Spinal cord (tissue), 10 donors: ENCODE data around the gene HSPB2. TPM values are rescaled to one million over a fixed set of nuclear protein-coding genes. Genes with fewer than 3 reads are reported as not detected.

ENCODE experiments used
- DNase-seq, 6 donors: peaks; one replicate each; pipeline versions ENCODE4 v3.0.0 to v3.0.0-alpha.2; 2013 to 2015; ENCODE audit warnings: low spot score in 6 of 6, low read depth in 4 of 6
- H3K27ac ChIP-seq: one replicate; pipeline ENCODE4 v1.5.1; 2013; ENCODE audit warnings: low read depth, low read length, control low read depth
- H3K27me3 ChIP-seq: one replicate; pipeline ENCODE4 v1.6.1; 2013; ENCODE audit warnings: low read length; ENCODE audit not compliant: control insufficient read depth, insufficient read depth
- H3K36me3 ChIP-seq: one replicate; pipeline ENCODE4 v1.6.1; 2013; ENCODE audit warnings: low read length; ENCODE audit not compliant: control insufficient read depth, insufficient read depth
- H3K4me1 ChIP-seq: one replicate; pipeline ENCODE4 v1.6.1; 2013; ENCODE audit warnings: low read length; ENCODE audit not compliant: control insufficient read depth, insufficient read depth
- H3K4me3 ChIP-seq: one replicate; pipeline ENCODE4 v1.5.1; 2013; ENCODE audit warnings: low read depth, low read length, control low read depth
- H3K9me3 ChIP-seq: one replicate; pipeline ENCODE4 v1.6.1; 2013; ENCODE audit warnings: low read length; ENCODE audit not compliant: control insufficient read depth, insufficient read depth
- WGBS: methylation state at CpG from one replicate; pipeline ENCODE4 v1.1.5; 2013; ENCODE audit warnings: missing lambda C conversion rate; ENCODE audit not compliant: insufficient coverage; 5-methylcytosine and 5-hydroxymethylcytosine counted together
- polyA plus RNA-seq, 2 donors: library from polyadenylated mRNA; unstranded; fragments of 120-200 nt; gene quantifications; one replicate each; pipeline ENCODE4 v1.2.1, GENCODE V29; 2013; ENCODE audit not compliant: insufficient read length in 2 of 2
- total RNA-seq, 2 donors: library from RNA; depleted of rRNA in 1 of 2; stranded (reverse); fragments of 120-200 nt in 1 of 2; fragments of >200 nt in 1 of 2; gene quantifications; one replicate each; pipeline versions ENCODE4 v1.2.3 to v1.2.4, GENCODE V29; 2013 to 2014
- donor health status: healthy.

The HSPB2 gene
- total and polyA plus RNA-seq, 4 donors: 0.50 to 5.7 (median 3.7) TPM

- 34% methylated on average over 3 of the region's 4 CpGs for WGBS
- peak overlapping the region; percentile 79 for H3K4me3 ChIP-seq
- DNase-seq: no peak
Observed at GRCh38 chr11:111935317-111936039, 22.9 kb downstream of the HSPB2 start.

GRCh38 chr11:111936040-111936540 is 23.6 kb downstream of the HSPB2 start:
- no peaks in the 10 kb centered on the region for H3K9me3 ChIP-seq
- H3K27me3 ChIP-seq: no peaks in the 10 kb centered on the region
- no peaks in the 10 kb centered on the region for H3K36me3 ChIP-seq
- peaks cover 34% of the 10 kb centered on the region for H3K4me1 ChIP-seq
- peak overlapping the region; percentile 83 for H3K27ac ChIP-seq
- no CpG with 5 or more reads among the region's 3 CpGs for WGBS
- no peak for DNase-seq
- H3K4me3 ChIP-seq: peak overlapping the region; percentile 79

More at GRCh38 chr11:111935317-111936039, 22.9 kb downstream of the HSPB2 start:
- no peaks in the 10 kb centered on the region for H3K36me3 ChIP-seq
- no peaks in the 10 kb centered on the region for H3K27me3 ChIP-seq
- H3K9me3 ChIP-seq: no peaks in the 10 kb centered on the region
- H3K27ac ChIP-seq: peak overlapping the region; percentile 83
- H3K4me1 ChIP-seq: peaks cover 29% of the 10 kb centered on the region

GRCh38 chr11:111937461-111937769 is 24.9 kb downstream of the HSPB2 start:
- peak overlapping the region; percentile 94 for H3K27ac ChIP-seq
- no peaks in the 10 kb centered on the region for H3K9me3 ChIP-seq
- H3K4me3 ChIP-seq: peak overlapping the region; percentile 79
- WGBS: 0% methylated on average over 4 of the region's 9 CpGs
- H3K4me1 ChIP-seq: peaks cover 40% of the 10 kb centered on the region
- H3K27me3 ChIP-seq: no peaks in the 10 kb centered on the region
- no peaks in the 10 kb centered on the region for H3K36me3 ChIP-seq
- no peak for DNase-seq

DNA sequence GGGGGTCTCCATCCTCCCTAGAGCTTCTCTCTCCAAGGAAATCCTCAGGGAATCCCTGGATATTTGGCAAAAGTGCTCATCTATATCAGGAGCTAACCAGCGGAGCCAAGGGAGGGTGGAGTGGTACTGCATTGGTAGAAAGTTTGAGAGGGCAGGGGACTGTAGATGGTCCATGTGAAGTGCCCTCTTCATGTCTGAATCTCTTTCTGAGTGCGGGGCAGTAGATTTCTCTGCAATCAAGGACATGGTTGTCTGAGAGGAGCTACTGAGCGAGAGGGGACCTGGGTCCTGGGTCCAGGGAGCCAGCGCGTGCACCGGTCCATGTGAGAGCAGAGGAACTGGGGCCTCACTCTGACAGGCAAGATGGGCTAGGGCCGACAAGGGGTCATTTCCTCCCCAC is 25.3 kb downstream of the HSPB2 start:
- Histone ChIP-seq H3K4me3 (peak overlapping the region; percentile 79), H3K36me3 (no peaks in the 10 kb centered on the region), H3K27ac (peak overlapping the region; percentile 94), H3K27me3 (no peaks in the 10 kb centered on the region), H3K9me3 (no peaks in the 10 kb centered on the region), H3K4me1 (peaks cover 40% of the 10 kb centered on the region)
- peak in 2 of 6 donors; percentile 41 to 71 for DNase-seq
- WGBS: 46% methylated on average over 5 of the region's 7 CpGs

- peak in 2 of 6 donors; percentile 43 to 57 for DNase-seq
- H3K36me3 ChIP-seq: no peaks in the 10 kb centered on the region
- H3K4me1 ChIP-seq: peaks cover 40% of the 10 kb centered on the region
- H3K27ac ChIP-seq: peak overlapping the region; percentile 94
- 33% methylated on average over 5 of the region's 7 CpGs for WGBS
- peak overlapping the region; percentile 79 for H3K4me3 ChIP-seq
- H3K27me3 ChIP-seq: no peaks in the 10 kb centered on the region
- no peaks in the 10 kb centered on the region for H3K9me3 ChIP-seq
Observed at GRCh38 chr11:111938687-111939160, 26.2 kb downstream of the HSPB2 start.

GRCh38 chr11:111939836-111940604 is 27.5 kb downstream of the HSPB2 start:
- peaks cover 40% of the 10 kb centered on the region for H3K4me1 ChIP-seq
- no peaks in the 10 kb centered on the region for H3K27me3 ChIP-seq
- H3K27ac ChIP-seq: no peak overlapping the region
- no peak overlapping the region for H3K4me3 ChIP-seq
- peak in 2 of 6 donors; percentile 54 to 68 for DNase-seq
- no peaks in the 10 kb centered on the region for H3K36me3 ChIP-seq
- H3K9me3 ChIP-seq: no peaks in the 10 kb centered on the region
- WGBS: no CpG with 5 or more reads among the region's 4 CpGs

- Histone ChIP-seq H3K4me3 (no peak overlapping the region), H3K27ac (peak overlapping the region; percentile 36), H3K4me1 (peaks cover 31% of the 10 kb centered on the region), H3K27me3 (no peaks in the 10 kb centered on the region), H3K9me3 (no peaks in the 10 kb centered on the region), H3K36me3 (no peaks in the 10 kb centered on the region)
- WGBS: 23% methylated on average over 3 of the region's 5 CpGs
- DNase-seq: peak in 4 of 6 donors; percentile 57 to 95 (median 74)
Observed at GRCh38 chr11:111941963-111942362, 29.4 kb downstream of the HSPB2 start.

- 80% methylated on average over 1 of the region's 7 CpGs for WGBS
- no peaks in the 10 kb centered on the region for H3K9me3 ChIP-seq
- peaks cover 23% of the 10 kb centered on the region for H3K4me1 ChIP-seq
- no peak overlapping the region for H3K27ac ChIP-seq
- no peak overlapping the region for H3K4me3 ChIP-seq
- DNase-seq: no peak
- no peaks in the 10 kb centered on the region for H3K27me3 ChIP-seq
- H3K36me3 ChIP-seq: no peaks in the 10 kb centered on the region
Observed at GRCh38 chr11:111942829-111943228, 30.3 kb downstream of the HSPB2 start.

DNA sequence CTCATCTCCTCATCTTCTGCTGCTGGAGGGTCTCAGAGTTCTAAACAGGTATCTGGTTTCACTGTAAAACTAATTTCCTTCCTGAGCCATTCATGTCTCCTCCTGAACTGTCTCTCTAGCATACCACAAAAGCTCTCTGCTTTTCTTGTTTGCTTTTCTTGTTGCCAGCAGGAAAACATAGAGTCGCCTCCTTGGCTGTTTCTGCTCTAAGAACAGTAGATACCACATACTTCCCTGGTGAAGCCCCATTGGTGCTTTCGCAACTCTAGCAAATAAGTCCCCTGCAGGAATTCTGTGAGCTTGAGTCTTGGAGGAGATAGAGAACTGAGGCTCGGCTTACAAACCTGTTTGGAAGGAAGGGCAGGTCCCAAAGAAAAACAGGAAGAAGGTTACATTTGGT is 31.6 kb downstream of the HSPB2 start:
- Histone ChIP-seq H3K9me3 (no peaks in the 10 kb centered on the region), H3K4me1 (peaks cover 15% of the 10 kb centered on the region), H3K27ac (peak overlapping the region; percentile 54), H3K4me3 (no peak overlapping the region), H3K27me3 (no peaks in the 10 kb centered on the region), H3K36me3 (no peaks in the 10 kb centered on the region)
- WGBS: 100% methylated on average over 1 of the region's 3 CpGs
- DNase-seq: peak in 1 of 6 donors; percentile 45
